HG02970 (cell line): ENCODE results near the gene PIM3.

Experiments used
- ATAC-seq: cut with Tn5 transposase; IDR thresholded peaks from one replicate; pipeline ENCODE4 v1.9.1; 2021; ENCODE audit warnings: mild to moderate bottlenecking, moderate library complexity, moderate number of reproducible peaks; ENCODE audit not compliant: unreplicated experiment, low FRiP score

PIM3 gene

GRCh38 chr22:49927483-49928184 is 32.9 kb upstream of the PIM3 start:
- no peak for ATAC-seq

GRCh38 chr22:49928185-49928495 is 32.4 kb upstream of the PIM3 start:
- ATAC-seq: no peak

- no peak for ATAC-seq
Measured at GRCh38 chr22:49928555-49929210, 31.9 kb upstream of the PIM3 start.

- no peak for ATAC-seq
Measured at GRCh38 chr22:49929211-49929979, 31.2 kb upstream of the PIM3 start.

GRCh38 chr22:49929994-49930575 is 30.5 kb upstream of the PIM3 start:
- ATAC-seq: no peak

- peak; percentile 37 for ATAC-seq
Measured at GRCh38 chr22:49930596-49931412, 29.8 kb upstream of the PIM3 start.

GRCh38 chr22:49933236-49934159 is 27.1 kb upstream of the PIM3 start:
- ATAC-seq: no peak

- ATAC-seq: no peak
Measured at GRCh38 chr22:49934160-49934890, 26.2 kb upstream of the PIM3 start.

- ATAC-seq: no peak
Measured at GRCh38 chr22:49934891-49935557, 25.5 kb upstream of the PIM3 start.

GRCh38 chr22:49935561-49935960 is 25.0 kb upstream of the PIM3 start:
- ATAC-seq: no peak

GRCh38 chr22:49936018-49936972 is 24.3 kb upstream of the PIM3 start:
- peak; percentile 48 for ATAC-seq

GRCh38 chr22:49936973-49937757 is 23.4 kb upstream of the PIM3 start:
- no peak for ATAC-seq

GRCh38 chr22:49937758-49938564 is 22.6 kb upstream of the PIM3 start:
- ATAC-seq: no peak

GRCh38 chr22:49938565-49939136 is 21.9 kb upstream of the PIM3 start:
- no peak for ATAC-seq
